ENCODE measurements around the gene CST7.

DNA sequence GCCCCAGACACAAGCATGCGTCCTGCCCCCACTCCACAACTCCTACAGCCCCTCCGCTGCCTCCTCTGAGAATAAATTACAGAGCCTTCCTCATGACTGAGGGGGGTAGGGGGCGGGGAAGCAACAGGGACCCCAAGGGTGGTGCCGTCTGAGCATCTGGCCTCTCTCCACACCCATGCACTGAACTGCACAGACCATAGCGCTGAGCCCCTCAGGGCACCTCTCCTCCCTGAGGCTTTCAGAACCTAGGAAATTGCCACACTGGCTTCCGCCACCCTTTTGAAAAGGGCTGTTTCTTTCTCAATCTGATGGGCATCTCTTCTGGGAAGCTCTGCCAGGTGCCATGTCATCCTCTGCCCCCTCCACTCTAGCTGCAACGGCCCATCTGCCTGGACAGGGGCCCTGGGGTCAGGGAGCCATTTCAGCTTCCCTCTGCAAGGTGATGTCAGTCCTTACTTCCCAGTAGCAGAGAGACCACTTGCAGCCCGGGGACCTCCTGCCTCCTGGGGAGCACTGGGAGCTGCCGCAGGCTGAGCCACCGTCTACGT, 2.5 kb downstream of the CST7 start:
- TF ChIP-seq ZNF274 (IDR thresholded peaks at IDR 0.05; ENCODE audit: low read depth, low read length) (no peak), SUZ12 (IDR thresholded peaks at IDR 0.05; ENCODE audit: extremely low read depth, insufficient read depth, insufficient read length) (no peak), YY1 (IDR thresholded peaks at IDR 0.05; ENCODE audit: insufficient read depth, insufficient read length) (no peak)

All from NT2/D1 (cell line).